ENCODE data around the gene SPOCK2. TPM values are rescaled to one million over a fixed set of nuclear protein-coding genes. Genes with fewer than 3 reads are reported as not detected.

SPOCK2 gene
- total RNA-seq, 1 experiment from 2014 or later = 1.8 TPM

DNA sequence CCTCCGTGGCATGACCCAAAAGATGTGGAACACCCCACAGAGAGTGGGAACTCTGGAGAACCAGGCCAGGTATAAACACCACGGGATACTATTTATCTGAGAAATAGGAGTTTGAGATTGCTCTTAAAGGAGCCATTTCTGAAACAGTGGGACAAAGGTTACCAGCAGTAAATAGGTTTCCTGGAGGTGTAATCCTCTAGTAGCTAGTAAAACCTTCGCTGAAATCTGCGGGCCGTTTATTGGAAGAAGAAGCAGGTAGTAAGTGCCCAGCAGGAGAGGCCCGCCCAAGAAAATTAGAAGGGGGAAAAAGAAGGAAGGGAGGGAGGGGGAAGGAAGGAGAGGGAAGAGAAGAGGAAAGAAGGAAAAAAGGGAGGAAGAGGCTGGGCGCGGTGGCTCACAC, 72.5 kb downstream of the SPOCK2 start:
- no peak overlapping the region for H4K91ac ChIP-seq (ENCODE audit: insufficient read length, low read depth, low read length)
- H3K14ac ChIP-seq (ENCODE audit: insufficient read depth, low read length) = no peak overlapping the region
- H3K27ac ChIP-seq (ENCODE audit: insufficient read length, low read depth, low read length) = no peak overlapping the region
- no peak for DNase-seq
- Mint-ChIP-seq H3K4me3 (no peak overlapping the region), H3K36me3 (ENCODE audit: insufficient read depth in 1 of 3, low read depth in 3 of 3) (no peaks in the 10 kb centered on the region), H3K27me3 (ENCODE audit: low read depth) (peaks cover 6% of the 10 kb centered on the region), H3K4me1 (peaks cover 0 to 11% of the 10 kb centered on the region in 2 experiments; a peak in 2 of 4 replicates), H3K27ac (no peak overlapping the region), H3K9me3 (no peaks in the 10 kb centered on the region)
- H3K4ac ChIP-seq (ENCODE audit: low read depth, low read length) = no peak overlapping the region
- no peak overlapping the region for H3K4me2 ChIP-seq (ENCODE audit: insufficient read depth, insufficient read length, low read length)
- H2AFZ ChIP-seq (ENCODE audit: low read length) = no peak overlapping the region
- no peaks in the 10 kb centered on the region for H3K23me2 ChIP-seq (ENCODE audit: insufficient read length, low read depth, low read length, poor library complexity, severe bottlenecking)
- no peaks in the 10 kb centered on the region for H3K4me1 ChIP-seq (ENCODE audit: insufficient read depth, low read length)
- H3K23ac ChIP-seq (ENCODE audit: insufficient read length, low read depth, low read length) = no peak overlapping the region
- no peak overlapping the region for H3T11ph ChIP-seq (ENCODE audit: low read length)
- no peak overlapping the region for H2BK12ac ChIP-seq (ENCODE audit: insufficient read length, low read depth, low read length)
- H2AK5ac ChIP-seq (ENCODE audit: insufficient read length, low read length) = no peak overlapping the region
- no peaks in the 10 kb centered on the region for H4K20me1 ChIP-seq (ENCODE audit: control insufficient read depth, insufficient read depth, insufficient read length)
- H2BK20ac ChIP-seq (ENCODE audit: low read depth, low read length, poor library complexity, severe bottlenecking) = no peak overlapping the region
- no peak overlapping the region for H3K56ac ChIP-seq (ENCODE audit: insufficient read length, low read depth, low read length)
- TF ChIP-seq, protein P1, sequence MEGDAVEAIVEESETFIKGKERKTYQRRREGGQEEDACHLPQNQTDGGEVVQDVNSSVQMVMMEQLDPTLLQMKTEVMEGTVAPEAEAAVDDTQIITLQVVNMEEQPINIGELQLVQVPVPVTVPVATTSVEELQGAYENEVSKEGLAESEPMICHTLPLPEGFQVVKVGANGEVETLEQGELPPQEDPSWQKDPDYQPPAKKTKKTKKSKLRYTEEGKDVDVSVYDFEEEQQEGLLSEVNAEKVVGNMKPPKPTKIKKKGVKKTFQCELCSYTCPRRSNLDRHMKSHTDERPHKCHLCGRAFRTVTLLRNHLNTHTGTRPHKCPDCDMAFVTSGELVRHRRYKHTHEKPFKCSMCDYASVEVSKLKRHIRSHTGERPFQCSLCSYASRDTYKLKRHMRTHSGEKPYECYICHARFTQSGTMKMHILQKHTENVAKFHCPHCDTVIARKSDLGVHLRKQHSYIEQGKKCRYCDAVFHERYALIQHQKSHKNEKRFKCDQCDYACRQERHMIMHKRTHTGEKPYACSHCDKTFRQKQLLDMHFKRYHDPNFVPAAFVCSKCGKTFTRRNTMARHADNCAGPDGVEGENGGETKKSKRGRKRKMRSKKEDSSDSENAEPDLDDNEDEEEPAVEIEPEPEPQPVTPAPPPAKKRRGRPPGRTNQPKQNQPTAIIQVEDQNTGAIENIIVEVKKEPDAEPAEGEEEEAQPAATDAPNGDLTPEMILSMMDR (conservative IDR thresholded peaks at IDR 0.05) = no peak
- H3K79me1 ChIP-seq (ENCODE audit: insufficient read depth, low read depth, low read length, poor library complexity, severe bottlenecking) = no peaks in the 10 kb centered on the region
- no peaks in the 10 kb centered on the region for H3K27me3 ChIP-seq (ENCODE audit: insufficient read depth, low read length)
- H2BK15ac ChIP-seq (ENCODE audit: low read depth, low read length) = no peak overlapping the region
- no peak overlapping the region for H4K8ac ChIP-seq (replicated peaks; ENCODE audit: insufficient read length, low read depth, low read length)
- no peak overlapping the region for H3K9ac ChIP-seq (ENCODE audit: extremely low read depth, insufficient read length, low read length)
- WGBS (ENCODE audit: extremely low coverage, insufficient read length, low lambda C conversion rate) = no CpG with 5 or more reads among the region's 8 CpGs
- no peak overlapping the region for H3K18ac ChIP-seq (ENCODE audit: insufficient read length, low read depth, low read length)
- no peak overlapping the region for H4K5ac ChIP-seq (ENCODE audit: insufficient read length, low read depth, low read length)
- H2BK5ac ChIP-seq (ENCODE audit: insufficient read length, low read length) = no peak overlapping the region
- H2BK120ac ChIP-seq (ENCODE audit: low read depth, low read length, poor library complexity, severe bottlenecking) = no peak overlapping the region
- no peaks in the 10 kb centered on the region for H3K79me2 ChIP-seq (ENCODE audit: insufficient read depth, low read length)
- no peaks in the 10 kb centered on the region for H3K9me3 ChIP-seq (ENCODE audit: control insufficient read depth, low read depth, low read length)
